Calu3 (cell line): ENCODE measurements around the gene CBLN4. TPM values are rescaled to one million over a fixed set of nuclear protein-coding genes. Genes with fewer than 3 reads are reported as not detected.

Experiments used
- BruUV-seq: library from RNA; stranded (reverse); fragments of 400-500 nt; replicated peaks from 2 replicates; lab custom pipeline; 2021; lab: Mats Ljungman, UMichigan
- CTCF ChIA-PET: fragments of 300-600 bp; sonication (Branson Sonifier 250); formaldehyde crosslinking; loops from one replicate; lab custom pipeline; 2022; ENCODE audit warnings: antibody characterized with exemption; lab: Charles Lee
- DNase-seq: peaks from one replicate; pipeline ENCODE4 v3.0.0; 2022
- H3K27ac Mint-ChIP-seq: one replicate; pipeline ENCODE4 v1.8.0; 2022; ENCODE audit warnings: mixed read lengths; ENCODE audit not compliant: unreplicated experiment
- H3K27me3 Mint-ChIP-seq: one replicate; pipeline ENCODE4 v1.8.0; 2022; ENCODE audit warnings: mixed read lengths; ENCODE audit not compliant: unreplicated experiment
- H3K36me3 Mint-ChIP-seq: one replicate; pipeline ENCODE4 v1.8.0; 2022; ENCODE audit warnings: mild to moderate bottlenecking, moderate library complexity, mixed read lengths; ENCODE audit not compliant: insufficient read depth, unreplicated experiment
- H3K4me1 Mint-ChIP-seq: one replicate; pipeline ENCODE4 v1.8.0; 2022; ENCODE audit warnings: mild to moderate bottlenecking, low read depth, mixed read lengths; ENCODE audit not compliant: unreplicated experiment
- H3K4me3 Mint-ChIP-seq: one replicate; pipeline ENCODE4 v1.8.0; 2022; ENCODE audit warnings: mild to moderate bottlenecking, low read depth, moderate library complexity, mixed read lengths; ENCODE audit not compliant: unreplicated experiment
- H3K9me3 Mint-ChIP-seq: one replicate; pipeline ENCODE4 v1.8.0; 2022; ENCODE audit warnings: low read depth, mixed read lengths; ENCODE audit not compliant: unreplicated experiment
- CTCF ChIP-seq: fragments of 200-600 bp; IDR thresholded peaks from one replicate; pipeline ENCODE4 v1.8.0; 2022; ENCODE audit warnings: antibody characterized with exemption; ENCODE audit not compliant: unreplicated experiment
- intact Hi-C: fragments of 100-400 bp; cut with micrococcal nuclease; formaldehyde crosslinking; loops from one replicate; pipeline ENCODE4 v1.10.0; 2022; ENCODE audit not compliant: unreplicated experiment
- total RNA-seq: library from RNA; stranded (reverse); gene quantifications from 2 replicates; pipeline ENCODE4 v1.2.3, GENCODE V29; 2022

Gene CBLN4
- total RNA-seq, 1 experiment from 2014 or later = not detected

- peaks cover 6% of the 10 kb centered on the region for H3K9me3 Mint-ChIP-seq
Measured at GRCh38 chr20:56001106-56001785, 4.1 kb downstream of the CBLN4 start.

GRCh38 chr20:55978550-55978949, 26.8 kb downstream of the CBLN4 start:
- CTCF ChIA-PET = no interaction called here
- Mint-ChIP-seq H3K4me1 (no peaks in the 10 kb centered on the region), H3K4me3 (no peak overlapping the region), H3K27me3 (no peaks in the 10 kb centered on the region), H3K36me3 (no peaks in the 10 kb centered on the region), H3K27ac (no peak overlapping the region), H3K9me3 (peaks cover 5% of the 10 kb centered on the region)
- intact Hi-C loops = no loop called here
- no TSS peak for BruUV-seq
- TF ChIP-seq CTCF = no peak
- DNase-seq = no peak

More at GRCh38 chr20:56001106-56001785, 4.1 kb downstream of the CBLN4 start:
- no peak for DNase-seq
- Mint-ChIP-seq H3K27me3 (no peaks in the 10 kb centered on the region), H3K27ac (no peak overlapping the region), H3K4me3 (no peak overlapping the region), H3K4me1 (no peaks in the 10 kb centered on the region), H3K36me3 (no peaks in the 10 kb centered on the region)
- no peak for TF ChIP-seq CTCF
- CTCF ChIA-PET = no interaction called here
- intact Hi-C loops = no loop called here
- no TSS peak for BruUV-seq

GRCh38 chr20:55977690-55978459, 27.4 kb downstream of the CBLN4 start:
- H3K27me3 Mint-ChIP-seq = no peaks in the 10 kb centered on the region
- peaks cover 4% of the 10 kb centered on the region for H3K9me3 Mint-ChIP-seq

More at GRCh38 chr20:55977690-55978459, 27.4 kb downstream of the CBLN4 start:
- no peak for DNase-seq
- no peaks in the 10 kb centered on the region for H3K36me3 Mint-ChIP-seq
- no TSS peak for BruUV-seq
- CTCF ChIA-PET = interaction anchor here (0.7 kb wide), 1 partner anchor 51 kb away, joined by 3 read pairs; no protein-coding TSS in a partner anchor
- TF ChIP-seq CTCF = no peak
- intact Hi-C loops = no loop called here
- no peaks in the 10 kb centered on the region for H3K4me1 Mint-ChIP-seq
- no peak overlapping the region for H3K4me3 Mint-ChIP-seq
- H3K27ac Mint-ChIP-seq = no peak overlapping the region
